GM23338 (cell line): ENCODE results near the gene NCK2. TPM values are rescaled to one million over a fixed set of nuclear protein-coding genes. Genes with fewer than 3 reads are reported as not detected.

Source experiments
- ATAC-seq: fragments of 200-7000 bp; cut with Tn5 transposase; 3 replicates; pipeline ENCODE4 v1.9.1; 2020
- DNase-seq: peaks from one replicate; pipeline ENCODE4 v3.0.0-alpha.2; 2015; ENCODE audit warnings: low spot score
- H2AFZ ChIP-seq: fragments of 200-600 bp; sonication (generic); 2 replicates; pipeline ENCODE4 v1.8.0; 2016; ENCODE audit warnings: antibody characterized with exemption, mild to moderate bottlenecking, moderate library complexity
- H3F3A ChIP-seq: fragments of 200-600 bp; sonication (generic); replicated peaks from 2 replicates; pipeline ENCODE4 v1.8.0; 2017; ENCODE audit warnings: antibody characterized with exemption, mixed run types, low read depth
- H3K27ac ChIP-seq: fragments of 200-600 bp; sonication (generic); 2 replicates; pipeline ENCODE4 v1.6.1; 2016; ENCODE audit warnings: low read depth
- H3K27me3 ChIP-seq: fragments of 200-600 bp; sonication (generic); 2 replicates; pipeline ENCODE4 v1.8.0; 2016; ENCODE audit warnings: mild to moderate bottlenecking, mixed run types, moderate library complexity; ENCODE audit not compliant: insufficient read depth
- H3K36me3 ChIP-seq: fragments of 200-600 bp; sonication (generic); 2 replicates; pipeline ENCODE4 v1.8.0; 2016; ENCODE audit warnings: mild to moderate bottlenecking; ENCODE audit not compliant: insufficient read depth
- H3K4me1 ChIP-seq: fragments of 200-600 bp; sonication (generic); 2 replicates; pipeline ENCODE4 v1.8.0; 2016; ENCODE audit warnings: mild to moderate bottlenecking, moderate library complexity; ENCODE audit not compliant: insufficient read depth
- H3K4me2 ChIP-seq: fragments of 200-600 bp; sonication (generic); 2 replicates; pipeline ENCODE4 v1.7.1; 2017; ENCODE audit warnings: mixed run types
- H3K4me3 ChIP-seq: fragments of 200-600 bp; sonication (generic); 2 replicates; pipeline ENCODE4 v1.6.1; 2016; ENCODE audit warnings: mixed run types
- H3K79me2 ChIP-seq: fragments of 200-600 bp; sonication (generic); replicated peaks from 2 replicates; pipeline ENCODE4 v1.8.0; 2017; ENCODE audit warnings: mild to moderate bottlenecking; ENCODE audit not compliant: insufficient read depth
- H3K9me2 ChIP-seq: fragments of 200-600 bp; sonication (generic); 2 replicates; pipeline ENCODE4 v1.8.0; 2017; ENCODE audit not compliant: insufficient read depth
- H4K20me1 ChIP-seq: fragments of 200-600 bp; sonication (generic); replicated peaks from 2 replicates; pipeline ENCODE4 v1.8.0; 2017; ENCODE audit warnings: mild to moderate bottlenecking; ENCODE audit not compliant: insufficient read depth
- H3K27ac Mint-ChIP-seq: 2 replicates; pipeline ENCODE4 v1.8.0; 2020; ENCODE audit warnings: inconsistent platforms, mild to moderate bottlenecking, moderate library complexity, mixed read lengths
- H3K27me3 Mint-ChIP-seq: 3 replicates; pipeline ENCODE4 v1.8.0; 2022; ENCODE audit warnings: low read depth, mild to moderate bottlenecking, moderate library complexity, mixed read lengths, inconsistent platforms; ENCODE audit not compliant: insufficient read depth, poor library complexity
- H3K36me3 Mint-ChIP-seq: 3 replicates; pipeline ENCODE4 v1.8.0; 2021; ENCODE audit warnings: low read depth, mild to moderate bottlenecking, inconsistent platforms, moderate library complexity, mixed read lengths
- H3K4me1 Mint-ChIP-seq: 3 replicates; pipeline ENCODE4 v1.8.0; 2020; ENCODE audit warnings: mild to moderate bottlenecking, inconsistent platforms, mixed read lengths
- H3K4me3 Mint-ChIP-seq: 3 replicates; pipeline ENCODE4 v1.8.0; 2021; ENCODE audit warnings: moderate library complexity, mild to moderate bottlenecking, inconsistent platforms, mixed read lengths
- H3K9me3 Mint-ChIP-seq: 3 replicates; pipeline ENCODE4 v1.8.0; 2020; ENCODE audit warnings: moderate library complexity, mild to moderate bottlenecking, inconsistent platforms, mixed read lengths
- EZH2 ChIP-seq: fragments of 200-600 bp; sonication (generic); IDR thresholded peaks from one replicate; pipeline ENCODE4 v1.8.0; 2017; ENCODE audit warnings: antibody characterized with exemption, mild to moderate bottlenecking, low read depth; ENCODE audit not compliant: unreplicated experiment
- JUNB ChIP-seq: IDR thresholded peaks from one replicate; pipeline ENCODE4 v1.6.1; 2016; ENCODE audit warnings: antibody characterized with exemption; ENCODE audit not compliant: unreplicated experiment
- NANOG ChIP-seq: IDR thresholded peaks from 2 replicates; pipeline ENCODE4 v1.6.1; 2016; ENCODE audit warnings: antibody characterized with exemption, borderline replicate concordance
- POLR2AphosphoS5 ChIP-seq: IDR thresholded peaks from 2 replicates; pipeline ENCODE4 v1.6.1; 2016; ENCODE audit warnings: antibody characterized with exemption, low read depth
- STAT1 ChIP-seq: IDR thresholded peaks from one replicate; pipeline ENCODE4 v1.6.1; 2016; ENCODE audit warnings: antibody characterized with exemption; ENCODE audit not compliant: unreplicated experiment
- ZNF114 ChIP-seq: fragments of 250-450 bp; sonication (Bioruptor Pico); IDR thresholded peaks from 2 replicates; pipeline ENCODE4 v1.5.0; 2020; ENCODE audit warnings: mild to moderate bottlenecking, moderate library complexity
- polyA plus RNA-seq: library from polyadenylated mRNA; unstranded; fragments of >200 nt; fragmentation: Nextera tagmentation; extraction: Ambion mirVana; gene quantifications from 2 replicates; pipeline ENCODE4 v1.2.1, GENCODE V29; 2016
- total RNA-seq: library from RNA; depleted of rRNA; stranded (reverse); fragments of >200 nt; shearing (Covaris generic); gene quantifications from 2 replicates; pipeline ENCODE4 v1.2.3, GENCODE V29; 2014
- TF ChIP-seq, protein P1 (sequence below): fragments of 250-450 bp; sonication (Bioruptor Pico); IDR thresholded peaks from 2 replicates; pipeline ENCODE4 v1.5.0; 2020; ENCODE audit warnings: mild to moderate bottlenecking, moderate library complexity
- TF ChIP-seq, protein P2 (sequence below): IDR thresholded peaks from one replicate; pipeline ENCODE4 v1.6.1; 2018; ENCODE audit warnings: antibody characterized with exemption; ENCODE audit not compliant: unreplicated experiment
- TF ChIP-seq, protein P3 (sequence below): IDR thresholded peaks from 2 replicates; pipeline ENCODE4 v1.6.1; 2016; ENCODE audit warnings: antibody characterized with exemption

The NCK2 gene
- total and polyA plus RNA-seq, 2 experiments from 2014 or later, result 26.9 to 59.9 TPM

DNA sequence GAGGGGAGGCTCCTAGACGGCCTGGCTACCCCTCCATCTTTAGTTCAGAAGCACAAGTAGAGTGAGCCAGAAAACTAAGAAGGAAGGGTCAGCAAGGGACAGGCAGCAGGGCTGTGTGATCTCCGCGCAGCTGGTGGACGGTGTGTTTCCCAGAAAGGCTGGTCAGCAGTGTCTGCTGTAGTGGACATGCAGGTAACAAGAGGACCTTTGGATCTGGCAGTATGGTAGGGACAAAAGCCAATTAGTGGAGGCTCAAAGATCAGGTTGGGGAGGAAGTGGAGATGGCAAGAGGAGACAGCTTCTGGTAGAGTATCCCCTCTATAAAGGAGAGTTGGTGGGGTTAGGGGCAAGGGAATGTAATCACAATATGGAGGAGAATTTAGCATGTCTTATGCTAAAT, 95.1 kb downstream of the NCK2 start (continued):
- TF ChIP-seq, protein P1, sequence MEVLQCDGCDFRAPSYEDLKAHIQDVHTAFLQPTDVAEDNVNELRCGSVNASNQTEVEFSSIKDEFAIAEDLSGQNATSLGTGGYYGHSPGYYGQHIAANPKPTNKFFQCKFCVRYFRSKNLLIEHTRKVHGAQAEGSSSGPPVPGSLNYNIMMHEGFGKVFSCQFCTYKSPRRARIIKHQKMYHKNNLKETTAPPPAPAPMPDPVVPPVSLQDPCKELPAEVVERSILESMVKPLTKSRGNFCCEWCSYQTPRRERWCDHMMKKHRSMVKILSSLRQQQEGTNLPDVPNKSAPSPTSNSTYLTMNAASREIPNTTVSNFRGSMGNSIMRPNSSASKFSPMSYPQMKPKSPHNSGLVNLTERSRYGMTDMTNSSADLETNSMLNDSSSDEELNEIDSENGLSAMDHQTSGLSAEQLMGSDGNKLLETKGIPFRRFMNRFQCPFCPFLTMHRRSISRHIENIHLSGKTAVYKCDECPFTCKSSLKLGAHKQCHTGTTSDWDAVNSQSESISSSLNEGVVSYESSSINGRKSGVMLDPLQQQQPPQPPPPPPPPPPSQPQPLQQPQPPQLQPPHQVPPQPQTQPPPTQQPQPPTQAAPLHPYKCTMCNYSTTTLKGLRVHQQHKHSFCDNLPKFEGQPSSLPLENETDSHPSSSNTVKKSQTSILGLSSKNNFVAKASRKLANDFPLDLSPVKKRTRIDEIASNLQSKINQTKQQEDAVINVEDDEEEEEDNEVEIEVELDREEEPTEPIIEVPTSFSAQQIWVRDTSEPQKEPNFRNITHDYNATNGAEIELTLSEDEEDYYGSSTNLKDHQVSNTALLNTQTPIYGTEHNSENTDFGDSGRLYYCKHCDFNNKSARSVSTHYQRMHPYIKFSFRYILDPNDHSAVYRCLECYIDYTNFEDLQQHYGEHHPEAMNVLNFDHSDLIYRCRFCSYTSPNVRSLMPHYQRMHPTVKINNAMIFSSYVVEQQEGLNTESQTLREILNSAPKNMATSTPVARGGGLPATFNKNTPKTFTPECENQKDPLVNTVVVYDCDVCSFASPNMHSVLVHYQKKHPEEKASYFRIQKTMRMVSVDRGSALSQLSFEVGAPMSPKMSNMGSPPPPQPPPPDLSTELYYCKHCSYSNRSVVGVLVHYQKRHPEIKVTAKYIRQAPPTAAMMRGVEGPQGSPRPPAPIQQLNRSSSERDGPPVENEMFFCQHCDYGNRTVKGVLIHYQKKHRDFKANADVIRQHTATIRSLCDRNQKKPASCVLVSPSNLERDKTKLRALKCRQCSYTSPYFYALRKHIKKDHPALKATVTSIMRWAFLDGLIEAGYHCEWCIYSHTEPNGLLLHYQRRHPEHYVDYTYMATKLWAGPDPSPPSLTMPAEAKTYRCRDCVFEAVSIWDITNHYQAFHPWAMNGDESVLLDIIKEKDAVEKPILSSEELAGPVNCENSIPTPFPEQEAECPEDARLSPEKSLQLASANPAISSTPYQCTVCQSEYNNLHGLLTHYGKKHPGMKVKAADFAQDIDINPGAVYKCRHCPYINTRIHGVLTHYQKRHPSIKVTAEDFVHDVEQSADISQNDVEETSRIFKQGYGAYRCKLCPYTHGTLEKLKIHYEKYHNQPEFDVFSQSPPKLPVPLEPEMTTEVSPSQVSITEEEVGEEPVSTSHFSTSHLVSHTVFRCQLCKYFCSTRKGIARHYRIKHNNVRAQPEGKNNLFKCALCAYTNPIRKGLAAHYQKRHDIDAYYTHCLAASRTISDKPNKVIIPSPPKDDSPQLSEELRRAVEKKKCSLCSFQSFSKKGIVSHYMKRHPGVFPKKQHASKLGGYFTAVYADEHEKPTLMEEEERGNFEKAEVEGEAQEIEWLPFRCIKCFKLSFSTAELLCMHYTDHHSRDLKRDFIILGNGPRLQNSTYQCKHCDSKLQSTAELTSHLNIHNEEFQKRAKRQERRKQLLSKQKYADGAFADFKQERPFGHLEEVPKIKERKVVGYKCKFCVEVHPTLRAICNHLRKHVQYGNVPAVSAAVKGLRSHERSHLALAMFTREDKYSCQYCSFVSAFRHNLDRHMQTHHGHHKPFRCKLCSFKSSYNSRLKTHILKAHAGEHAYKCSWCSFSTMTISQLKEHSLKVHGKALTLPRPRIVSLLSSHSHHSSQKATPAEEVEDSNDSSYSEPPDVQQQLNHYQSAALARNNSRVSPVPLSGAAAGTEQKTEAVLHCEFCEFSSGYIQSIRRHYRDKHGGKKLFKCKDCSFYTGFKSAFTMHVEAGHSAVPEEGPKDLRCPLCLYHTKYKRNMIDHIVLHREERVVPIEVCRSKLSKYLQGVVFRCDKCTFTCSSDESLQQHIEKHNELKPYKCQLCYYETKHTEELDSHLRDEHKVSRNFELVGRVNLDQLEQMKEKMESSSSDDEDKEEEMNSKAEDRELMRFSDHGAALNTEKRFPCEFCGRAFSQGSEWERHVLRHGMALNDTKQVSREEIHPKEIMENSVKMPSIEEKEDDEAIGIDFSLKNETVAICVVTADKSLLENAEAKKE (CRISPR knock-in tag), result no peak
- TF ChIP-seq EZH2 (no peak), ZNF114 (CRISPR knock-in tag) (no peak)
- TF ChIP-seq, protein P2, sequence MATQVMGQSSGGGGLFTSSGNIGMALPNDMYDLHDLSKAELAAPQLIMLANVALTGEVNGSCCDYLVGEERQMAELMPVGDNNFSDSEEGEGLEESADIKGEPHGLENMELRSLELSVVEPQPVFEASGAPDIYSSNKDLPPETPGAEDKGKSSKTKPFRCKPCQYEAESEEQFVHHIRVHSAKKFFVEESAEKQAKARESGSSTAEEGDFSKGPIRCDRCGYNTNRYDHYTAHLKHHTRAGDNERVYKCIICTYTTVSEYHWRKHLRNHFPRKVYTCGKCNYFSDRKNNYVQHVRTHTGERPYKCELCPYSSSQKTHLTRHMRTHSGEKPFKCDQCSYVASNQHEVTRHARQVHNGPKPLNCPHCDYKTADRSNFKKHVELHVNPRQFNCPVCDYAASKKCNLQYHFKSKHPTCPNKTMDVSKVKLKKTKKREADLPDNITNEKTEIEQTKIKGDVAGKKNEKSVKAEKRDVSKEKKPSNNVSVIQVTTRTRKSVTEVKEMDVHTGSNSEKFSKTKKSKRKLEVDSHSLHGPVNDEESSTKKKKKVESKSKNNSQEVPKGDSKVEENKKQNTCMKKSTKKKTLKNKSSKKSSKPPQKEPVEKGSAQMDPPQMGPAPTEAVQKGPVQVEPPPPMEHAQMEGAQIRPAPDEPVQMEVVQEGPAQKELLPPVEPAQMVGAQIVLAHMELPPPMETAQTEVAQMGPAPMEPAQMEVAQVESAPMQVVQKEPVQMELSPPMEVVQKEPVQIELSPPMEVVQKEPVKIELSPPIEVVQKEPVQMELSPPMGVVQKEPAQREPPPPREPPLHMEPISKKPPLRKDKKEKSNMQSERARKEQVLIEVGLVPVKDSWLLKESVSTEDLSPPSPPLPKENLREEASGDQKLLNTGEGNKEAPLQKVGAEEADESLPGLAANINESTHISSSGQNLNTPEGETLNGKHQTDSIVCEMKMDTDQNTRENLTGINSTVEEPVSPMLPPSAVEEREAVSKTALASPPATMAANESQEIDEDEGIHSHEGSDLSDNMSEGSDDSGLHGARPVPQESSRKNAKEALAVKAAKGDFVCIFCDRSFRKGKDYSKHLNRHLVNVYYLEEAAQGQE, result no peak

DNA sequence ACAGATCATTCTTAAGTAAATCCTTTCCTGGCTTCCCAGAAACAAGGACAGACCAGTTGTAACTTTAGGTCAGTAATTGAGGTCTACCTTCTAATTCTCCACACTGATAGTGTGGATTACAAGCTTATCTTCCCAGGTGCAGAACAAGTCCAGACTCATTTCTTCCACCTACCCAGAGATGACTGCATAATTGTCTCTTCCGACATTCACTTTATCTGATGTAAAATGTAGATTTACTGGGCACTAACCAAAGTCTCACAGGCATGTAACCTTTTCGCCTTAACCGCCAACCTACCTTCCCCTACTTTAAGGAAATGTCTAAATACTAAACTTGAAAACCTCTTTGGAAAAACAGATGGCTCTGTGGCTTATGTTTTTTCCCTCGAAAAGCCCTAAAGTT, 96.2 kb downstream of the NCK2 start:
- Histone ChIP-seq H3F3A (no peaks in the 10 kb centered on the region), H3K27me3 (no peaks in the 10 kb centered on the region), H3K36me3 (no peaks in the 10 kb centered on the region), H3K9me2 (peaks cover 12% of the 10 kb centered on the region), H4K20me1 (peaks cover 3% of the 10 kb centered on the region; the same call in 1 of the 2 replicates), H2AFZ (no peak overlapping the region), H3K4me1 (peaks cover 50% of the 10 kb centered on the region), H3K79me2 (peaks cover 85% of the 10 kb centered on the region), H3K27ac (0 out of 2 replicates have a peak overlapping the region, but pooled peaks have one; percentile 39), H3K4me3 (no peak overlapping the region), H3K4me2 (no peak overlapping the region)
- H3K9me3 Mint-ChIP-seq, result no peaks in the 10 kb centered on the region
- peaks cover 61% of the 10 kb centered on the region for H3K4me1 Mint-ChIP-seq
- peaks cover 8% of the 10 kb centered on the region for H3K27me3 Mint-ChIP-seq
- peaks cover 6% of the 10 kb centered on the region; the same call in 1 of the 3 replicates for H3K36me3 Mint-ChIP-seq
- H3K27ac Mint-ChIP-seq, result no peak overlapping the region
- no peak overlapping the region; the same call in 2 of the 3 replicates for H3K4me3 Mint-ChIP-seq
- no peak for DNase-seq
- no peak for ATAC-seq
- TF ChIP-seq, protein P3, sequence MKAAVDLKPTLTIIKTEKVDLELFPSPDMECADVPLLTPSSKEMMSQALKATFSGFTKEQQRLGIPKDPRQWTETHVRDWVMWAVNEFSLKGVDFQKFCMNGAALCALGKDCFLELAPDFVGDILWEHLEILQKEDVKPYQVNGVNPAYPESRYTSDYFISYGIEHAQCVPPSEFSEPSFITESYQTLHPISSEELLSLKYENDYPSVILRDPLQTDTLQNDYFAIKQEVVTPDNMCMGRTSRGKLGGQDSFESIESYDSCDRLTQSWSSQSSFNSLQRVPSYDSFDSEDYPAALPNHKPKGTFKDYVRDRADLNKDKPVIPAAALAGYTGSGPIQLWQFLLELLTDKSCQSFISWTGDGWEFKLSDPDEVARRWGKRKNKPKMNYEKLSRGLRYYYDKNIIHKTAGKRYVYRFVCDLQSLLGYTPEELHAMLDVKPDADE, result no peak
- TF ChIP-seq ZNF114 (CRISPR knock-in tag) (no peak), NANOG (no peak), EZH2 (no peak), STAT1 (no peak), JUNB (no peak), POLR2AphosphoS5 (no peak)
